ENCODE results near the gene ST3GAL3.

The ST3GAL3 gene

DNA sequence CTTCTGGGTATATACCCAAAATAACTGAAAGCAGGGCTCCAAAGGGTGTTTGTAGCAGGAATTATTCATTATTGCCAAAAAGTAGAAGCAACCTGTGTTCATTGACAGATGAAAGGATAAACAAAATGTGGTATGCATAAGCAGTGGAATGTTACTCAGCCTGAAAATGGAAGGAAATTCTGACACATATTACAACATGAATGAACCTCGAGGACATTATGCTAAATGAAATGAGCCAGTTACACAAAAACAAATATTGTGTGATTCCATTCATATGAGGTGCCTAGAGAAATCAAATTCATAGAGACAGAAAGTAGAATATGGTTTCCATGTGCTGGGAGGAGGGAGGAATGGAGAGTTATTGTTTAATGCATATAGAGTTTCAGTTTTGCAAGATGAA lies 140.0 kb downstream of the ST3GAL3 start:
- no peak for DNase-seq

DNA sequence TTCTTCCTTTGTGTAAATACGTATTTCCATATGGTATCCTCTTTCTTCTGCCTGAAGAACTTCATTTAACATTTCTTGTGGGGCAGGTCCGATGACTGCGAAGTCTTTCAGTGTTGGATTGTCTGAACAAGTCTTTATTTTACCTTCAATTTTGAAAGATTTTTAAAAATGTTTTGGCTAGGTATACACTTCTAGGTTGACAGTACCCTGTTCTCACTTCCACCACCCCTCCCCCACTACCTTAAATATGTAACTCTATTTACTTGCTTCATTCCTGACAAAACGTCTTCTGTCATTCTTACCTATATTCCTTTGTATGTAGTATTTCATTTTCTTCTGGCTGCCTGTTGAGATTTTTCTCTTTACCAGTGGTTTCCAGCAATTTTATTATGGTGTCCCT lies 140.5 kb downstream of the ST3GAL3 start:
- DNase-seq: no peak

DNA sequence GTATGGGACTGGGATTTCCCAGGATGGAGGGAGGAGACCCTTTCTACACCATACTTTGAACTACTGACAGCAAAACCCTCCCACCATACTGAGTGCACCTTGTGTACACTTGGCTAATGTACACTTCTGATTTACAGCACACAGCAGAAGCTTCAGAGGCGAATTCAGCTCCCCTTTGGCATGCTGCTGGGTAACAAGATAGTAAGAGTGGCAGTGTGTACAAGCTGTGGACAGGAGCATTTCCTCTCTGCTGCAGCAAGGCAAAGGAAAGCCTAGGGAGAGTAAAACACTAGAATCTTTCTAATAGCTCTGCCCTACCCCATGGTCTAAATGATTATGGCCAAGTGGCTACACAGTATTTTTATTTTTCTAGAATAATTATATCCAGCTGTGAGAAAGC lies 142.3 kb downstream of the ST3GAL3 start:
- no peak for DNase-seq

DNA sequence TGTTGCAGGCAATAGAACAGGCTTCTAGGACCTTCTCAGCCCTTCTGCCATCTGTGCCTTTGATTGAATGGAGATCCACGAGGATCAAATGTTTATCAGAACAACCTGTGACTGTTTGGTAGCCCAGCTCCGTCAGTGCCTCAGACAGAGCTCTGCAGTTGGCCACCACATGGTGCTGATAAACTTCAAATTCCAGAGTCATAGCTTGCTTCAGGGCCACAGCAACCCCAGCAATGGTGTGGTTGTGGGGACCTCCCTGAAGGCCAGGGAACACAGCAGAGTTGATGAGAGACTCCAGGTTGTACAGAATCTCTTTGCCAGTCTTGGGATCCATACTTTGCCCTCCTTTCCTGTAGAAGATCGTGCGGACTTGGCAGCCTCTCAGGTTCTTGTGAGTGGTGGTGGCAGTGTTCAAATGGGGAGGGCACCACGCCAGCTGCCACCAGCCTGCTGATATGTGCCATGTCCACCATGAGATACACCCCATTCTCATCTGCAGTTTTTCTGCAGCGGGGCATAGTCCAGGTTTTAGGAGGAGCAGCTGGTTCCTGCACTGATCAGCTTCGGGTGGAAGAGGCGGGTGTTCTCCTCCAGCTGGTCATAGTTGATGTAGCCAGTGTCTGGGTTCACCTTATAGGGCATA lies 143.4 kb downstream of the ST3GAL3 start:
- no peak for DNase-seq

DNA sequence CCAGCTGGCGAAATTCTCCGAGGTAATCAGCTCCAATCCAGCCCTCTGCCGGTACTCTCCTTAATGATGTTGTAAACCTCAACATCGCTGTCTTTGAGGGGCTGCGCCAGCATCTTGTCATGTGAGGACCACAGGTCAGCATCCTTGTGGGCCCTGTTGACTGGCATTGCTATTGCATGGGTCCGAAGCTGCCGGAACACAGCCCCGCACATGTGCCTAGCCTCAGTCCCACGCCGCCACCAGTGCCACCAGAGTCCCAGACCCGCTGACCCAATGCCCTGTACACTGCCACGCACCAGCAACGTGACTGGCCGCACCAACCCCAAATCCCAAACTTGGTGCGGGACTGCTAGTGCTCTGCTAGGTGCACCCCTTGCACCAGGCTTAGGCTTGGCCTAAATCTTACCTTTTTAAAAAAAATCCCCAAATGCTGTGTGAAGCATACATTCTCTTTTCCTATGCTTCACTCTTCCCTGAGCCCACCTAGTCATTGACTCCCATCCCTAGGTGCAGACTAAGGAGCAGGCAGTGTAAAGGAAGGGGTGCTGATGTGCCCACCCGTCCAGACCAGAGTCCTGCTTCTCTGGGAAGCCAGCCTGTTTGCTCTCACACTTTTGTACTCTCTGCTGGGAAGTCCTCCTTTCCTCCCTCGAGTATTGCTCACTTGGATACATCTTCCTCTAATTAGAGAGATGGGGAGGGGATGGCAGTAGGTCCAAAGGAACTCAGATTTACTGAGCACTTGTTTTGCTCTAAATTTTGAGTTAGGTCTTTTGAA lies 144.4 kb downstream of the ST3GAL3 start:
- DNase-seq: no peak

DNA sequence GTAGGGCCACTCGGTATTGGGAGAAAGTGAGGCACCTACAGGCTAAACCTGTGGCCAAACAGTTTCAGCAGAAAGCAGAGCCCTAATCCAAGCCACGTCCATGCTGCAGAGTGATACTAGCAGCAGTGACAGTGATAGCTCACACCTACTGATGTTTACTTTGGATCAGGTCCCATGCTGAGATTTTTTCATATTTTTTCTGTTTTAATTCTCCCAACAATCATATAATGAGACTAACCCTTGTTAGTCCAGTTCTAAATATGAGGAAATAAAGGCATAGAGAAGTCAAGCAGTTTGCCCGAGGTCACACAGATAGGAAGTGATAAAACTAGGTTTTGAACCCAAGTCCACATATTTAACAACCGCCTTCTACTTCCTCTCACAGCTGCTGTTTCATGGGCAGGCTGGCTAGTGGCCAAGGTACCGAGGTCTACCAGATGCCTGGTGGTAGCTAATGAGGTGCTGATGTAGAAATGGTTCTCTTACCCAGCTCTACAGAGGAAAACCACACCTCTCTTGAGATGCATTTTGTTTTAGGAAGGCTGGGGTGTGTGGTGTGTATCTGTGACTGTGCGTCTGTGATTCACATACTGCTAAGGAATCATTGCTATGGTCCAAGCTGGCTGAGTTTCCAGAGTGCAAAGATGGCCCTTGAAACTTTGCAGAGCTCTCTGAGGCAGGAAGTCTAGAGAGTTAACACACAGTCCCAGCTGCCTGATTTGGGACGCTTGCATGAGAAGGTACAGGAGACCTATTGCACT lies 146.0 kb downstream of the ST3GAL3 start:
- DNase-seq: peak in 2 of 56 donors; percentile 25 to 36

DNA sequence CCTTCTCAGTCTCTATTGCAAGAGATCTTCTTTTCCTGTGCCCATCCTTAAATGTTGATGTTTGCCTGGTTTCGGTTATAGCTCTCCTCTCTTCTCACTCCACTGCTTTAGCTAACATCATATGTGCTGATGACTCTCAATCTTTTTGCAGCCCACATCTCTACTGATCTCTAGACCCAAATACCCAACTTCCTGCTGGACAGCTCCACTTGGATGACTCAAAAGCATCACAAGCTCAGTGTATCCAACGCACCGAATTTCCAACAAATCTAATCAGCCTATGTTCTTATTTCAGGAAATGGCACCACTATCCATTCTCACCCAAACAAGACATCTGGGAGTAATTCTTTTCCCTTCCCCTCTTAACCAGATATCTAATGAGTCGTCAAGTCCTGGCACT lies 147.1 kb downstream of the ST3GAL3 start:
- no peak for DNase-seq

DNA sequence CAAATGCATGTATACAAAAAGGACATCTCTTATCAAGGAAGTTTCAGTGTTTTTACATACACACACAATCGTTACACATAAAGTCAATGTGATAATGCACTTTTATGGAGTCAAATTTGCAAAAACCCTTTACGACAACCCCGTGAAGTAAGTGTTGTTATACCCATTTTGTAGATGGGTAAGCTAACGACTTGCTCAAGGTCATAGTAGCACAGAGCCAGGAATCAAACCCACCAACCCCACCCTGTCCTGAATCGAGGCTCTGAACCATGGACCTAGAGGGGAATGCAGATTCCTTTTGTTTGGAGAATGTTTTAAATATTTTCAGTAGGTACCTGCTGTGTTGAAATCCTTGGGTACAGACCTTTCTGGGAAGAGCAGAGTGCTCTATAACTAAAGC lies 148.9 kb downstream of the ST3GAL3 start:
- no peak for DNase-seq

DNA sequence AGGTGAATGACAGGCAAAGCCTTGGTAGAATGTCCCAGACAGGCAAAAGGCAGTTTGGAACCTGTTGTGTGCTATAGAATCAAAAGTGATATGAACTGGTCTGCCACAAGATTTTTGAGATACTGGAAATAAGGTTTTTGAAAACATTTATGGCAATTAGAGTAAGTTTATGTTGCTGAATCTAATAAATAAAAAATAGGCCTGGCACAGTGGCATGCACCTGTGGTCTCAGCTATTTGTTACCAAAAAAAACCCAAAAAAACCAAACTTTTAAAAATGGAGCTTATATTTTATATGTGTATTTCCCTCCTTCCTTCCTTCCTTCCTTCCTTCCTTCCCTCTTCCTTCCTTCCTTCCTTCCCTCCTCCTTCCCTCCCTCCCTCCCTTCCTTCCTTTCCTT lies 149.8 kb downstream of the ST3GAL3 start:
- DNase-seq: no peak

DNA sequence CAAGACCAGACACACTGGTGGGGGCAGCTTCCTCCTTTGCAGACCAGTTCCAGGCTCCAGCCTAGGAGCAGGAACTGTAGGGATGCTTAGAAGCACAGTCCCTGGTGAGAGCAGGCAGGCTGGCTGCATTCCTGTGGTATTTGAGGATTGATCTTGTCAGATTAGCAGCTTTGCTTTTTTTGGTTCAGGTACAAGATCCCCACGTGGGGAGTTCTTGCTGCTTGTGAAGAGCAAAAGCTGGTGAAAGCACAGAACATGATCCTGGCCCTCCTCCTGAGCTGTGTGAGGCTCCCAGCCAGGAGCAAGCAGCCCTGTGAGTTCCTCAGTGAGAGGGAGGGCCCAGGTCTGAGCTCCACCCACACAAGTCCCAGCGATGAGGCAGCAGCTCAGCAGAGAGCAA lies 151.0 kb downstream of the ST3GAL3 start:
- DNase-seq: peak in 37 of 56 donors; percentile 8 to 76 (median 34)

DNA sequence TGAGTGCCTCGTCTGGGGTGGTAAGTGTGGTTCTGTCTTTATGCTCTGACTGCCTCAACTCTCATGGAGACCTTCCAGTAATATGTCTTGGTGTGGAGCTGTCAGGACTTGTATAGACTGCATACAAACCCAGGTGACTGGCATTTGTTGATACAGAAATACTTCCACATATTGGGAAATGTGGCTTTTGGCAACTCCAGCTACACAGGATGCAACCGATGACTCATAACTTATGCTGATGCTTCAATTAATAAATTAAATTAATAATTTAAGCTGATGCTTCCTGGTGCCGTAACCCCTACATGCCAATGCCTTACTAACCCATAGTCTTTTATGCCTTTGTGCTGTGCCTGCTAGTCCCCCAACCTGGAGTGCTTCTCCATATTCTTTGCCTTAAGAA lies 154.0 kb downstream of the ST3GAL3 start:
- no peak for DNase-seq

DNA sequence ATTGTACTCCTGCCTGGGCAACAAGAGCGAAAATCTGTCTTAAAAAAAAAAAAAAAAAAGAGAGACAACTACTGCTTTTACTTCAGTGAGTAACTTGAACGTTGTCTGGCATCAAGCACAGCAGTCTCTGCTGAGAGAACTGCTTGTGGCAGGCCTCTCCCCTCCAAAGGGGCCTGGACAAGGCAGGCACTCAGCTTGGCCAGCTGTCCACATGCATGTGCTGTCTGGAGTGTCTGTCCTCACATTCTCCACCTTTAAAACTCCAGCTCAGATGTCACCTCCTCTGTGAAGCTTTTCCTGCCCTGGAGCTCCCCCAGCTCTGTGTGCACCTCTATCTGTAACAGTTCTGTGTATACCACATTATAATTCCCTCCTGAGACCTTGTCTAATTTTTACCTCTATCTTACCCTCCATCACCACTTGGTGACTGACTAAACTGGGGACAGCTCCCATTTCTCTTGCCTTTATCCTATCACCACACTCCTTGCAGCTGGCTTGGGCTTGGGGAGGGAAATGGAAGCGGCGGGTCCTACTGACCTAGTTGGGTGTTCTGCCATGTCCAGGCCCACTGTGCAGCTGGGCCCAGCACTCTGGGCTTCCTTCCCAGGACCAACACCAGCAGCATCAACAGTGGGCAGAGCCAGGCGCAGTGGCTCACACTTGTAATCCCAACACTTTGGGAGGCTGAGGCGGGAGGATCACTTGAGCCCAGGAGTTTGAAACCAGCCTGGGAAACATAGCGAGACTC lies 154.8 kb downstream of the ST3GAL3 start:
- DNase-seq: peak in 1 of 56 donors; percentile 4

DNA sequence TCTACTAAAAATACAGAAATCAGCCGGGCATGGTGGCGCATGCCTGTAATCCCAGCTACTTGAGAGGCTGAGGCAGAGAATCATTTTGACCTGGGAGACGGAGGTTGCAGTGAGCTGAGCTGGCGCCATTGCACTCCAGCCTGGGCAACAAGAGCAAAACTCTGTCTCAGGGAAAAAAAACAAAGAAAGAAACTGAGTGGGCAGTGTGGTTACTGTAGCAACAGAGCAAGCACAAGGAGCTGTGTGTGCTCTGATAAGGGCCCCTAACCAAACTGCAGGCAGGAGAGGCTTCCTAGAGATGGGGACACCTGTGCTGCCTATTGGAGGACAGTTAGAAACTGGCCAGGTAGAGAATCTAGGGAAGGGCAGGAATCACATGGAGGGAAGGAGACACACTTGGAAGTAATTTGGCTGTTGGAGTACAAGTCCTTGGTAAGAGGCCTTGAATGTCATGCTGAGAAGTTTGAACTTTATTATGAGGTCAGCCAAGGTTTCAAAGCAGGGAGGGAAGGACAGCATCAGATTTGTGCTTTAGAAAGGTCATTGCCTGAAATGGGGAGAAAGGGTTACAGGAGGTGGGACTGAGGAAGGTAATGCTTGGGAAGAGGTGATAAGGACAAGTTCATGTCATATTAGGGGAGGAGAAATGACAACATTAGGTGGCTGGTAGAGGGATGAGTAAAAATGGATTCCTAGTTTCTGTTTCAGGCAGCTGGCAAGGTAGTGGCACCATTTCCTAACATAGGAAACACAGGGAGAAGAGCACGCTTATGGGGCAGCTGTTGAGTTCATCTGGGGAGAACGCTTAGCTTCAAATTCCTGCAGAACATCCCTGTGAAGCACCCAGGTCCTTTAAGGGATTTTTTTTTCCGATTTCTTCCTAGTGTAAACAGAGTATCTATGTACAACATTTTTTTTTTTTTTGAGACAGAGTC lies 157.0 kb downstream of the ST3GAL3 start:
- no peak for DNase-seq

DNA sequence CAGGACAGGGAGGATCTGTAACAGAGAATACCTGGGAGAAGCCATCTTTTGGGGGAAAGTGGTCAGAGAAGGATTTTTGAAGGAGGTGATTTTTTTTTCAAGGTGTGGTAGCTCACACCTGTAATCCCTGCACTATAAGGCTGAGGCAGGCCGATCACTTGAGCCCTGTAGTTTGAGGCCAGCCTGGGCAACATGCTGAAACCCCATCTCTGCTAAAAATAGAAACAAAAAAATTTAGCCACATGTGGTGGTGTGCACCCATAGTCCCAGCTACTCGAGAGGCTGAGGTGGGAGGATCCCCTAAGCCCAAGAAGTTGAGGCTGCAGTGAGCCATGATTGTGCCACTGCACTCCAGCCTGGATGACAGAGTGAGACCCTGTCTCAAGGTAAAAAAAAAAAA lies 158.9 kb downstream of the ST3GAL3 start:
- DNase-seq: no peak

DNA sequence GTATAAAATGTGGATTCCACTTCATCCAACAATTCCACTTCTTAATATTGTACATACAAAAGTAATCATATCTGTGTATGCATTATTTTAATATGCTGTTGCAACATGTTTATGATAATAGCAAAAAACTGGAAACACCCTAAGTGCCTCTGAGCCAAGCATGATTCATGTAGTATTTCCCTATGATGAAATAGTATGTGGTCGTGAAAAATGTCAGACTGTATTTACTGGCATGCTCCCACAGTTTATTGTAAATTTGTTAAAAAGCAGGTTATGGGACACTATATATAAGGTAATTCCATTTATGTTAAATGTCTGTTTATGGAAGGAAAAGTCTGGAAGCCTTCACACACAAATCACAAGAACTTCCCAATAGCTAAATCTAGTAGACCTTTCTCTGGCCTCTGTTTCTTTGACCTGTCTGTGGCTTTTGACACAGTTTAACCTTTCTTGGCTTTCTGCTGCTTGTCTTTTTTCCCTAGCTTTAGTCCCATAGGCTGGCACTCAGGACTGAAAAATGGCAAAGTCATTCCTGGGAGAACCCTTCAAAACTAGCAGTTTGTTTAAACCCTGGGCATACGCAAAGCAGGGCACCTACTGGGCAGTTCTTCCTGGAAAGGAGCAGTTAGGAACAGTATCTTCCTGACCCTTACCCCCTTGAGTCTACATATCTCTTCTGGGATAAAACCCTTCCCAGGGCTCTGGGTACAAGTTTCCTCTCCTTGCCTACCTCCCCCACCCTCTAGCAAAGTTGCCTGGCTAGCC lies 160.8 kb downstream of the ST3GAL3 start:
- DNase-seq: no peak

DNA sequence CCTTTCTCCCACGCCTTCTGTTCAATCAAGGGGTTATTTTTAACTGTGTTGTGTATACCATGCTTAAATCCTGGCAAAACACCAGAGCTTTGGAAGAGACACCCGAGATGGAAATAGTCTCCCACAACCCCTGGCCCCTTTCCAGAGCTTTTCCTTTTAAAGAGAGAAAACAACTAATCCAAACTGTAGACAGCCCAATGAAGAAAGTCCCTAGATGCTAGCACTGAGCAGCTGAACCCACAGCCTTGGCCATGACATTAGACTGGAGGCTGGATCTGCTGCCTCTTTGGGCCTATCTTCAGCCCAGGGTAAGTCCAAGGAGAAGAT lies 161.4 kb downstream of the ST3GAL3 start:
- DNase-seq: no peak

DNA sequence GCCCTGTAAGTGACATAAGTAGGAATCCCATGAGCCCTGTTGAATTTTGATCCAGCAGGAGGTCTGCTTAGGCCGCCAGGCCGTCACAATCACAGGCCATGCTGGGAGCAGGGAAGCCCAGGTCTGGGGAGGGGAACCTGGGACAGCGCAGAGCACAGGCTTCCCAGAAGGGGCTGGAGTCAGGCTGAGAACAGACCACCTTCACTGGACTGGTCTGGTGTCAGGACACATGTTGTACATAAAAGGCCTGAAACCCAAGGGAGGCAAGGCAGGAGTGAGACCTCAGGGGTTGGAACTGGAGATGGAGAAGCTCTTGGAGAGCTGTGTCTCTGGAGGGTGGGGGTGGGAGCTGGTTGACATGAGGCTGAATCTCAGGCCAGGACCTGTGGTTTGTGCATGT lies 163.0 kb downstream of the ST3GAL3 start:
- no peak for DNase-seq

DNA sequence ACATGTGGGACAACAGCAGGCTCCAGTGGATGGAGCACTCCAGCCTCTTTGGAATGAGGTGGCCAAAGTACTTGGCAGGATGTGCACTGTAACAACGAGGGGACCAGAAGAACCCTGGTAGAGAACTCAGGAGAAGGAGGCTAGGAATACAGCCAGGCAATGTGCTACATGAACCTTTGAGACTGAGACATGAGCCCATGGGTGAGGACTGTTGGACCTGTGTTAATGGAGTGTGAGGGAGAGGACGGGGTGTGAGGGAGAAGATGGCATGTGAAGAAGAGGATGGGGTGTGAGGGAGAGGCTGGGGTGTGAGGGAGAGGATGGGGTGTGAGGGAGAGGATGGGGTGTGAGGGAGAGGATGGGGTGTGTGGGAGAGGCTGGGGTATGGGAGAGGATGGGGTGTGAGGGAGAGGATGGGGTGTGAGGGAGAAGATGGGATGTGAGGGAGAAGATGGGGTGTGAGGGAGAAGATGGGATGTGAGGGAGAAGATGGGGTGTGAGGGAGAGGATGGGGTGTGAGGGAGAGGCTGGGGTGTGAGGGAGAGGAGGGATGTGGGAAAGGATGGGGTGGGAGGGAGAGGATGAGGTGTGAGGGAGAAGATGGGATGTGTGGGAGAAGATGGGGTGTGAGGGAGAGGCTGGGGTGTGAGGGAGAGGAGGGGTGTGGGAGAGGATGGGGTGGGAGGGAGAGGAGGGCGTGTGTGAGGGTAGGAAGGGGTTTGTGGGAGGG lies 164.0 kb downstream of the ST3GAL3 start:
- DNase-seq: no peak

DNA sequence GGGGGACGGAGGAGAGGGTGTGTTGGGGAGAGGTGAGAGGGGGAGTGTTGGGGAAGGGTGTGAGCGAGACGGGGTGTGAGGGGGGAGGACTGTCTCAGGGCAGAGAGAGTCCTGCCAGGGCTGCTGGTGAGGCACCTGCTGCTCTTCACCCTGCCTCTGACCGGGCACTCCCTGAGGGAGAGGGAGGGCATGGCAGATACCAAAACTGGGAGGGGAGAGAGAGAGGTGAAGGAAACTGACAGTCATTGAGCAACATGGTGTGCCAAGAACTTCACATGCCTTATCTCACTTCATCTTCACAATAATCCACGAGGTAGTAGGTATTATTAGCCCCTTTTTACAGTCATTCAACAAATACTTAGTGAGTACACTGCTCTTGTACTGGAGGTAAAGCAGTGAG lies 164.9 kb downstream of the ST3GAL3 start:
- no peak for DNase-seq

Data from nucleus accumbens (tissue), 56 donors.